ENCODE measurements around the gene RASGEF1C.

Gene RASGEF1C

DNA sequence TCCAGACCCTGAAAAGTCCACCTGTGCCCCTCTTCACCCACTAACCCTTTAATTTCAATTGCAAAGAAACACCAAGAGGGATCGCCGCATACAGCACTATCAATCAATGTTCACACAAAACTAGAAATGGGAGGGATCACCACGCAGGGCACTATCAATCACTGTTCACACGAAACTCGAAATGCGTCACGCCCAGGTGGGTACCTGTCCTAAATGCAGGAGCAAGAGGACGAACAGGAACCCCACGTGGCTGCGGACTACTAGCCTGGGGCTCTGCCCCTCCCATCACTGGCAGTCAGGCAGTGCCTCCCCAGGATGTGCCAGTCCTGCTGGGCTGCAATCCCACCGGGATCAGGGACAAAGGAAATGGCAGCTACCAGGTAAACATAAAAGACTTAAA, 28.2 kb downstream of the RASGEF1C start:
- no peak overlapping the region for H3K4me3 ChIP-seq (replicated peaks in 1 of 2; ENCODE audit: low read depth in 2 of 2, low read length in 2 of 2)
- no peak for DNase-seq (ENCODE audit: low read depth in 2 of 2)
- TF ChIP-seq, protein P1, sequence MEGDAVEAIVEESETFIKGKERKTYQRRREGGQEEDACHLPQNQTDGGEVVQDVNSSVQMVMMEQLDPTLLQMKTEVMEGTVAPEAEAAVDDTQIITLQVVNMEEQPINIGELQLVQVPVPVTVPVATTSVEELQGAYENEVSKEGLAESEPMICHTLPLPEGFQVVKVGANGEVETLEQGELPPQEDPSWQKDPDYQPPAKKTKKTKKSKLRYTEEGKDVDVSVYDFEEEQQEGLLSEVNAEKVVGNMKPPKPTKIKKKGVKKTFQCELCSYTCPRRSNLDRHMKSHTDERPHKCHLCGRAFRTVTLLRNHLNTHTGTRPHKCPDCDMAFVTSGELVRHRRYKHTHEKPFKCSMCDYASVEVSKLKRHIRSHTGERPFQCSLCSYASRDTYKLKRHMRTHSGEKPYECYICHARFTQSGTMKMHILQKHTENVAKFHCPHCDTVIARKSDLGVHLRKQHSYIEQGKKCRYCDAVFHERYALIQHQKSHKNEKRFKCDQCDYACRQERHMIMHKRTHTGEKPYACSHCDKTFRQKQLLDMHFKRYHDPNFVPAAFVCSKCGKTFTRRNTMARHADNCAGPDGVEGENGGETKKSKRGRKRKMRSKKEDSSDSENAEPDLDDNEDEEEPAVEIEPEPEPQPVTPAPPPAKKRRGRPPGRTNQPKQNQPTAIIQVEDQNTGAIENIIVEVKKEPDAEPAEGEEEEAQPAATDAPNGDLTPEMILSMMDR (IDR thresholded peaks at IDR 0.05; ENCODE audit: low read depth, low read length): no peak

DNA sequence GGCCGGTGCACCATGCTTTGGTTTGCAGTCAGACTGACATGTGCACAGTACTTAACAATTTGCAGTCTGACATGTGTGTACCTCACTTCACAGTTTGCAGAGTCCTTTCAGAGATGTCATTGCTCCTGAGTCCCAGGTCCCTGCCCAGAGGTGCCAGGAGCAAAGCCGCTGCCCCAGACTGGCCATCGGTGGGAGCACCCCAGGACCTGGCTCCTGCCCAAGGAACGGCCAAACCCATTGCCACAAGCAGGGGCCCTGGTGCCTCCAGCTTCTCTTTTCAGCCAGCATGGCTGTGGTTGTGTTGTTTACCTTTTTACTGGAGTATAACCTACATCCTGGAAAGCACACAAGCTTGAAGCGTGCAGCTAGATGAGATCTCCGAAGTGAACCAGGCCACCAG, 28.6 kb downstream of the RASGEF1C start:
- no peak overlapping the region for H3K4me3 ChIP-seq (replicated peaks in 1 of 2; ENCODE audit: low read depth in 2 of 2, low read length in 2 of 2)
- no peak for DNase-seq (ENCODE audit: low read depth in 2 of 2)
- TF ChIP-seq, protein P1 (IDR thresholded peaks at IDR 0.05; ENCODE audit: low read depth, low read length): no peak

DNA sequence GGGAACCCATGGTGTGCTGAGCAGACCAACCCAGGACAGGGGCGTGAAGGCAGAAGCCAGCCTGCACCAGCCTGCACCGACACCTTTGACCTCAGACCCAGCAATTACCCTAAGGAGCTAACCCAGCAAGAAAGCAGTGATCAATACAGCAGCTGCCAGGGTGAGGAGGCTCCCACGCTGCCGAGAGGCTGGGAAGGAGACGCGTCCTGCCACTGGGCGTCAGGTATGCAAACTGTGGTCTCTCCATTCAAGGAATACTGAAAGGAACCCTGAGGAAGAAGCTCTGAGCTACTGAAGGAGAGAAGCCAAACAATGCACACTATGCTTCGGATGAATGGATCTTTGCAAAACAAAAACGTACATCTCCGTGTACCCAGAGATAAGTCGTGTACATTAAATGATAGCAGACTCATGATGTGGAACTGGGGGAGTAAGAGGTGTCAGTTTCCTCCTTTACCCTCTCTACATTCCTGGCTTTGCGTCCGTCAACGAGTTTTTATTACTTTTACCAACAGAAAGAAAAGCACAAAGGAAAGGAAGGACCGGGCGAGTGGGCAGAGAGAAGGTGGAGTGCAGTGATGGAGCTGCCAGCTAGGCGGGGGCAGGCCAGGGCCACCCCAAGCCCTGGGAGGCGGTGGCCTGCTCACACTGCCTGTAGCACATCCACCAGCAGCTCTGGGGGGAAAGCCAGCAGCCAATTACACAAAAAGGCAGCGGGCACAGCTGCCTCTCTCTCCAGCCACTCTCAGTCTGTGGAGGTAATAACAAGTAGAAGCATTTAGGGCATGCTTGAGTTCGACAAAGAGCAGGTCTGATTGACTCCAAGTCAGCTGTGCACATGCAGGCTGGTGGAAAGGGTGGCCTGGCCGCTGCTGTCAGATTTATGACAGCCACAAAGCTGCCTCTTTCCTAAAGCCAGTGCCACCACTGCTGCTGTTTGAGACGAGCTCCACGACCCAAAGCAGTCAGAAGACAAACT, 29.3 kb downstream of the RASGEF1C start:
- DNase-seq (ENCODE audit: low read depth in 2 of 2): no peak
- TF ChIP-seq, protein P1 (IDR thresholded peaks at IDR 0.05; ENCODE audit: low read depth, low read length): no peak
- H3K4me3 ChIP-seq (replicated peaks in 1 of 2; ENCODE audit: low read depth in 2 of 2, low read length in 2 of 2): no peak overlapping the region

DNA sequence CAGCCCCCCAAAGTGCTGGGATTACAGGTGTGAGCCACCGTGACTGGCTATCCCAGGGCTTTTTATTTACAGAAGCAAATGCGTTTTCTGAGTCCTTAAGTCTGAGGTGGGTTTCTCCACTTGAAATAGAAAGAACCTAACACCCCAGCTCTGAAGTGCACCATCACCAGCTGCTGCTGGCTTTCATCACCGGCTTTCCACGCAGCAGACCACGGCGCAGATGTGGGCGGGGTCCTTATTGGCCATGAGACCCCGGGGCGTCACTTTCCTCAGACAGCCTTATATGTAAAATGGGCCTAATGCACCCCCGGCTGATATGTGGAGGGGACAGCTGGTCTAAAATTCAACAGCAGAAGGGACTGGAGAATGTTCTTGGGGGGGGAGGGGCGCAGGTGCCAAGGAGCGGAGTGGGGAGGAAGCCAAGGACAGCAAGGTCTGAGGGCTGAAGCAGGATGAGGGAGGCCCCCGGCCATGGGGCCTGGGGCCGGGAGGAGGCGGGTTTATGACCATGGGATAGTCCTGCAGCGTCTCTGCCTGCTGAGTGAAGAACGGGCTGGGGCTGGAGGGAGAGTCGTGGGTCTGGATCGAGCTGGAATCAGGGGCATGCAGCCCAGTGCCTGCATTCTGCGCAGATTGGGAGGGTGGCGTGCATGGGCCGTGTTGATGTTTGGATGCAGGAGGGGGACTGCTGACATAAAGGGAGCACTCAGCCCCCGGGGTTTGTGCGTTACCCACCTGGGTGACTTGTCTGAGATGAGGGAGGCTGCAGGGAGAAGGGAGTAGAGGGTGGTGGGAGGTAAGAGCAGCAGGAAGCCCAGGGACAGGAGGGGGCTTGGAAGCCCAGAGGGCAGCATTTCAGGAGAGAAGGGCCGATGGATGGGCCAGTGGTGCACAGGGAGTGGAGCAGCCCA, 30.2 kb downstream of the RASGEF1C start:
- no peak for DNase-seq (ENCODE audit: low read depth in 2 of 2)
- TF ChIP-seq, protein P1 (IDR thresholded peaks at IDR 0.05; ENCODE audit: low read depth, low read length): no peak
- H3K4me3 ChIP-seq (replicated peaks in 1 of 2; ENCODE audit: low read depth in 2 of 2, low read length in 2 of 2): no peak overlapping the region

DNA sequence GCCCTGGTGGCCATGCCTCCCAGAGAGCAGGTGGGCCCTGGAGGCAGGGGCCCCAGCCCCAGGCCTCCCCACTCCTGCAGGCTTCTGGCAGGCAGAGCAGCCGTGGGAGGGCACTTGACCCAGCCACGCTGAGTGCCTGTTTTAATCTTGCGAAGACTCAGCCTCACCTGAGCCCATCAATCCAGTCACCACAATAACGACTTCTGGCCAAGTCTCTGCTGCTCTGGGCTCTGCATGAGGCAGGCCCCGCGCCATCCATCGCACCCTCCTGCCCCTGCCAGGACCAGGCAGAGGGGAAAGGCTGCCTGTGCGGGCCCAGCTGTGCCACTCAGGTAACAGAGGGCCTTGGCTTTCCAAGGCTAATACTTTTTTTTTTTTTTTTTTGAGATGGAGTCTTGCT, 32.8 kb downstream of the RASGEF1C start:
- DNase-seq (ENCODE audit: low read depth in 2 of 2): no peak
- no peak overlapping the region for H3K4me3 ChIP-seq (replicated peaks in 1 of 2; ENCODE audit: low read depth in 2 of 2, low read length in 2 of 2)
- TF ChIP-seq, protein P1 (IDR thresholded peaks at IDR 0.05; ENCODE audit: low read depth, low read length): no peak

DNA sequence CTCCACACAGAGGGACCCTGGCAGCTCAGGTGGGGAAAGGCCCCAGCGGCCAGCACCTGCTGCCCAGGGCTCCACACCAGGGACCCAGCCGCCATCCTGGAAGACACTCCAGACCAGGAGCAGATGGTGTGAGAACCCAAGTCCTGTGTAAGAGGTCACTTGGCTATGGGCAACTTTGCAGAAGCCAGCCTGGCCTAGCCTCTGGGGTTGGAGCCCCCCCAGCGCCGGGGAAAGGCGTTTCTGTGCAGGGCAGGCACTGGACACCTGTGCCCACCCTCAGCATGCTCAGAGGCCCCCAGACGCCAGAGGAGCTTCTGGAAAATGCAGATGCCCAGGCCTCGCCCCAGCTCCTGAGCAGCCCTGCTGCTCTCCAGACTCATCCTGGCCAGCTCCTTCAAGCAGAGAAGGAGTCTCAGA, 34.0 kb downstream of the RASGEF1C start:
- TF ChIP-seq, protein P1 (IDR thresholded peaks at IDR 0.05; ENCODE audit: low read depth, low read length): no peak
- DNase-seq (ENCODE audit: low read depth in 2 of 2): no peak
- no peak overlapping the region for H3K4me3 ChIP-seq (replicated peaks in 1 of 2; ENCODE audit: low read depth in 2 of 2, low read length in 2 of 2)

All from cardiac fibroblast (primary cell).